H9 (cell line): ENCODE data around the gene TCOF1. TPM values are rescaled to one million over a fixed set of nuclear protein-coding genes. Genes with fewer than 3 reads are reported as not detected.

Experiments
- DNase-seq: peaks from one replicate; pipeline ENCODE4 v3.0.0-alpha.2; 2017
- H2AFZ ChIP-seq: one replicate; pipeline ENCODE4 v1.6.1; 2013; ENCODE audit warnings: mild to moderate bottlenecking, low read length, control low read depth, moderate library complexity
- H2AK5ac ChIP-seq: 2 replicates; pipeline ENCODE4 v1.6.1; 2013; ENCODE audit warnings: low read length, control low read depth, mixed read lengths; ENCODE audit not compliant: insufficient read length
- H2BK120ac ChIP-seq: one replicate; pipeline ENCODE4 v1.6.1; 2013; ENCODE audit warnings: low read depth, mild to moderate bottlenecking, low read length, control low read depth, inconsistent platforms; ENCODE audit not compliant: poor library complexity, severe bottlenecking
- H2BK12ac ChIP-seq: 2 replicates; pipeline ENCODE4 v1.6.1; 2013; ENCODE audit warnings: low read length, control low read depth, mixed read lengths, low read depth; ENCODE audit not compliant: insufficient read length
- H2BK15ac ChIP-seq: 2 replicates; pipeline ENCODE4 v1.6.1; 2013; ENCODE audit warnings: low read depth, low read length, control low read depth
- H2BK20ac ChIP-seq: one replicate; pipeline ENCODE4 v1.6.1; 2013; ENCODE audit warnings: low read depth, mild to moderate bottlenecking, low read length, control low read depth, inconsistent platforms; ENCODE audit not compliant: poor library complexity, severe bottlenecking
- H2BK5ac ChIP-seq: 2 replicates; pipeline ENCODE4 v1.6.1; 2013; ENCODE audit warnings: low read length, control low read depth, mixed read lengths; ENCODE audit not compliant: insufficient read length
- H3K14ac ChIP-seq: 2 replicates; pipeline ENCODE4 v1.6.1; 2013; ENCODE audit warnings: low read length, control low read depth; ENCODE audit not compliant: insufficient read depth
- H3K18ac ChIP-seq: 2 replicates; pipeline ENCODE4 v1.6.1; 2013; ENCODE audit warnings: low read depth, mild to moderate bottlenecking, mixed read lengths, low read length, control low read depth; ENCODE audit not compliant: insufficient read length
- H3K23ac ChIP-seq: 2 replicates; pipeline ENCODE4 v1.6.1; 2013; ENCODE audit warnings: low read length, control low read depth, mixed read lengths, low read depth; ENCODE audit not compliant: insufficient read length
- H3K23me2 ChIP-seq: 2 replicates; pipeline ENCODE4 v1.6.1; 2013; ENCODE audit warnings: low read depth, mild to moderate bottlenecking, mixed read lengths, low read length, control low read depth; ENCODE audit not compliant: insufficient read length, poor library complexity, severe bottlenecking
- H3K27ac ChIP-seq: 2 replicates; pipeline ENCODE4 v1.5.1; 2013; ENCODE audit warnings: low read length, control low read depth, mixed read lengths, low read depth; ENCODE audit not compliant: insufficient read length
- H3K27me3 ChIP-seq: 2 replicates; pipeline ENCODE4 v1.6.1; 2013; ENCODE audit warnings: low read length, control low read depth, inconsistent platforms; ENCODE audit not compliant: insufficient read depth
- H3K4ac ChIP-seq: 2 replicates; pipeline ENCODE4 v1.6.1; 2013; ENCODE audit warnings: low read depth, mild to moderate bottlenecking, control low read depth, inconsistent platforms, low read length, moderate library complexity
- H3K4me1 ChIP-seq: 2 replicates; pipeline ENCODE4 v1.6.1; 2013; ENCODE audit warnings: low read length, control low read depth, inconsistent platforms; ENCODE audit not compliant: insufficient read depth
- H3K4me2 ChIP-seq: 2 replicates; pipeline ENCODE4 v1.6.1; 2013; ENCODE audit warnings: low read length, control low read depth, mixed read lengths; ENCODE audit not compliant: insufficient read length, insufficient read depth
- H3K56ac ChIP-seq: 2 replicates; pipeline ENCODE4 v1.6.1; 2013; ENCODE audit warnings: low read depth, mild to moderate bottlenecking, mixed read lengths, low read length, control low read depth; ENCODE audit not compliant: insufficient read length
- H3K79me1 ChIP-seq: 2 replicates; pipeline ENCODE4 v1.6.1; 2013; ENCODE audit warnings: low read depth, mild to moderate bottlenecking, moderate library complexity, low read length, control low read depth, inconsistent platforms; ENCODE audit not compliant: insufficient read depth, poor library complexity, severe bottlenecking
- H3K79me2 ChIP-seq: 2 replicates; pipeline ENCODE4 v1.6.1; 2013; ENCODE audit warnings: low read length, control low read depth, inconsistent platforms; ENCODE audit not compliant: insufficient read depth
- H3K9ac ChIP-seq: 2 replicates; pipeline ENCODE4 v1.6.1; 2013; ENCODE audit warnings: low read length, control low read depth, mixed read lengths; ENCODE audit not compliant: insufficient read length; ENCODE audit errors: extremely low read depth
- H3K9me3 ChIP-seq: one replicate; pipeline ENCODE4 v1.6.1; 2013; ENCODE audit warnings: low read depth, low read length, inconsistent platforms; ENCODE audit not compliant: control insufficient read depth
- H3T11ph ChIP-seq: one replicate; pipeline ENCODE4 v1.6.1; 2013; ENCODE audit warnings: mild to moderate bottlenecking, low read length, control low read depth, inconsistent platforms
- H4K20me1 ChIP-seq: one replicate; pipeline ENCODE4 v1.6.1; 2013; ENCODE audit not compliant: control insufficient read depth, insufficient read length, insufficient read depth
- H4K5ac ChIP-seq: 2 replicates; pipeline ENCODE4 v1.6.1; 2013; ENCODE audit warnings: low read depth, mild to moderate bottlenecking, mixed read lengths, low read length, control low read depth; ENCODE audit not compliant: insufficient read length
- H4K8ac ChIP-seq: replicated peaks from 2 replicates; pipeline ENCODE4 v1.6.1; 2013; ENCODE audit warnings: low read length, control low read depth, mixed read lengths, low read depth; ENCODE audit not compliant: insufficient read length
- H4K91ac ChIP-seq: 2 replicates; pipeline ENCODE4 v1.6.1; 2013; ENCODE audit warnings: low read depth, mild to moderate bottlenecking, moderate library complexity, mixed read lengths, low read length, control low read depth; ENCODE audit not compliant: insufficient read length
- H3K27ac Mint-ChIP-seq, 3 experiments: 2 replicates in 2 of 3; 3 replicates in 1 of 3; pipeline ENCODE4 v1.8.0; 2020 to 2021; ENCODE audit warnings: mixed read lengths in 3 of 3, mild to moderate bottlenecking in 1 of 3, moderate library complexity in 1 of 3
- H3K27me3 Mint-ChIP-seq: 2 replicates; pipeline ENCODE4 v1.8.0; 2021; ENCODE audit warnings: low read depth, mild to moderate bottlenecking, moderate library complexity, mixed read lengths
- H3K36me3 Mint-ChIP-seq, 3 experiments: 2 replicates in 2 of 3; 3 replicates in 1 of 3; pipeline ENCODE4 v1.8.0; 2020 to 2021; ENCODE audit warnings: low read depth in 3 of 3, mixed read lengths in 3 of 3; ENCODE audit not compliant: insufficient read depth in 1 of 3
- H3K4me1 Mint-ChIP-seq, 2 experiments: 2 replicates each; pipeline ENCODE4 v1.8.0; 2020; ENCODE audit warnings: mixed read lengths in 2 of 2
- H3K4me3 Mint-ChIP-seq, 2 experiments: 2 replicates in 1 of 2; 3 replicates in 1 of 2; pipeline ENCODE4 v1.8.0; 2020 to 2021; ENCODE audit warnings: mild to moderate bottlenecking in 2 of 2, mixed read lengths in 2 of 2, moderate library complexity in 1 of 2
- H3K9me3 Mint-ChIP-seq, 2 experiments: 2 replicates in 1 of 2; 3 replicates in 1 of 2; pipeline ENCODE4 v1.8.0; 2020; ENCODE audit warnings: mild to moderate bottlenecking in 2 of 2, mixed read lengths in 2 of 2, moderate library complexity in 1 of 2
- CTCF ChIP-seq: fragments of 200-600 bp; sonication (generic); conservative IDR thresholded peaks from 3 replicates; pipeline ENCODE4 v1.8.0; 2021; ENCODE audit warnings: antibody characterized with exemption, mild to moderate bottlenecking
- WGBS: extraction: QIAGEN DNeasy Blood & Tissue Kit; methylation state at CpG from one replicate; pipeline ENCODE4 v1.1.7; 2013; ENCODE audit warnings: missing lambda C conversion rate, low lambda C conversion rate, mixed read lengths; ENCODE audit not compliant: insufficient read length; ENCODE audit errors: extremely low coverage; 5-methylcytosine and 5-hydroxymethylcytosine counted together
- total RNA-seq: library from RNA; stranded (reverse); gene quantifications from 2 replicates; pipeline ENCODE4 v1.2.1, GENCODE V29; 2021

Gene TCOF1
- total RNA-seq, 1 experiment from 2014 or later: 128 TPM

- no peak overlapping the region for H2BK20ac ChIP-seq
- no peaks in the 10 kb centered on the region; the same call in 1 of the 2 replicates for H3K4me1 ChIP-seq
- H4K20me1 ChIP-seq: no peaks in the 10 kb centered on the region
- DNase-seq: no peak
- no peak overlapping the region for H4K8ac ChIP-seq
- no peak overlapping the region for H3K56ac ChIP-seq
- no peak overlapping the region for H4K91ac ChIP-seq
- no peak overlapping the region for H2AFZ ChIP-seq
- no peaks in the 10 kb centered on the region for H3K79me1 ChIP-seq
- no peak overlapping the region for H2AK5ac ChIP-seq
- H4K5ac ChIP-seq: no peak overlapping the region
- H3K23ac ChIP-seq: no peak overlapping the region
- H3K23me2 ChIP-seq: no peaks in the 10 kb centered on the region
- H3K4me2 ChIP-seq: no peak overlapping the region
- H3K4ac ChIP-seq: no peak overlapping the region
- no peaks in the 10 kb centered on the region for H3K79me2 ChIP-seq
- H3K9ac ChIP-seq: no peak overlapping the region
- H3K9me3 Mint-ChIP-seq: no peaks in the 10 kb centered on the region; a peak in 1 of 5 replicates
- H3T11ph ChIP-seq: no peak overlapping the region
- peaks cover 14 to 15% of the 10 kb centered on the region in 2 experiments for H3K4me1 Mint-ChIP-seq
- peaks cover 21 to 32% (median 26%) of the 10 kb centered on the region in 3 experiments for H3K36me3 Mint-ChIP-seq
- no peak overlapping the region for H3K14ac ChIP-seq
- no peak overlapping the region for H3K27ac ChIP-seq
- no peak overlapping the region for H3K4me3 Mint-ChIP-seq
- H2BK15ac ChIP-seq: no peak overlapping the region
- H2BK5ac ChIP-seq: no peak overlapping the region
- H3K18ac ChIP-seq: no peak overlapping the region
- H2BK120ac ChIP-seq: no peak overlapping the region
- no peaks in the 10 kb centered on the region for H3K9me3 ChIP-seq
- no peak overlapping the region for H3K27ac Mint-ChIP-seq
- no peaks in the 10 kb centered on the region for H3K27me3 ChIP-seq
- no peak for TF ChIP-seq CTCF
- no peak overlapping the region for H2BK12ac ChIP-seq
- no peaks in the 10 kb centered on the region for H3K27me3 Mint-ChIP-seq
- WGBS: no CpG with 5 or more reads among the region's 10 CpGs
These were observed 47.0 kb downstream of the TCOF1 start for GRCh38 chr5:150404535-150404934.
